Fibroblast of skin of back (primary cell): ENCODE data around the gene CKB.
A peak's percentile ranks its signal among the peaks of the same experiment; 100 is the strongest.

Source experiments
- DNase-seq: peaks from one replicate; pipeline ENCODE4 v3.0.0-alpha.2; 2013

Gene CKB

GRCh38 chr14:103483600-103483999 is 39.0 kb downstream of the CKB start:
- DNase-seq: peak; percentile 54

GRCh38 chr14:103480595-103480994 is 42.0 kb downstream of the CKB start:
- DNase-seq: no peak

- DNase-seq: no peak
These were observed 46.0 kb downstream of the CKB start for GRCh38 chr14:103476631-103477030.

- DNase-seq: no peak
These were observed 46.6 kb downstream of the CKB start for GRCh38 chr14:103476065-103476464.

- no peak for DNase-seq
These were observed 47.7 kb downstream of the CKB start for GRCh38 chr14:103474893-103475292.

GRCh38 chr14:103472939-103473338 is 49.7 kb downstream of the CKB start:
- DNase-seq: peak; percentile 49
